ENCODE results near the gene AKAP13.

GRCh38 chr15:85393210-85393609, 12.8 kb downstream of the AKAP13 start:
- TF ChIP-seq POLR2A (IDR thresholded peaks at IDR 0.05) (no peak), CTCF (IDR thresholded peaks at IDR 0.05) (no peak)

Measured in testis (tissue), 2 donors.